ENCODE measurements around the gene GFER.
A peak's percentile ranks its signal among the peaks of the same experiment; 100 is the strongest.

DNA sequence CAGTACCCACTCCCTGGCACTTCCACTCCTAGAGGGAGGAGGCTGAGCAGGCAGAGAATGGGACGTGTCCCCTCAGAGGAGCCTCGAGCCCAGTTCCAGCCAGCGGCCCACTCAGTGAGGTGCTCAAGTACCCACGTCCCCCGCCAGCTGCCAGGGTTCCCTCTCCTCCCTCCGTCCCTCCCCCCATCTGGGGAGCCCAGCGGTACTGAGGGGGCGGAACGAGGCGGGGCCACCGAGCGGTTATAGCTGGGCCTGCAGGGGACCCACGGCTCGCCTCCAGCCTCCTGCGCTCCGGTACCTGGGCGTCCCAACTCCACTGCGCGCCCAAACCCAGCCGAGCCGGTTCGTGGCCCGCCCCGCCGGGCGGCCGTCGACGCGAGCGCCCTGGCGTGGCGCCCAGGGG lies 35.5 kb downstream of the GFER start, which contains the start of gene NPW:
- TF ChIP-seq YY1 (IDR thresholded peaks at IDR 0.05; ENCODE audit: low read depth): no peak
- TF ChIP-seq FOXM1 (IDR thresholded peaks at IDR 0.05; ENCODE audit: borderline replicate concordance, low read depth): no peak
- TF ChIP-seq EP300 (IDR thresholded peaks at IDR 0.05; ENCODE audit: borderline replicate concordance): no peak
- TF ChIP-seq, protein P1, sequence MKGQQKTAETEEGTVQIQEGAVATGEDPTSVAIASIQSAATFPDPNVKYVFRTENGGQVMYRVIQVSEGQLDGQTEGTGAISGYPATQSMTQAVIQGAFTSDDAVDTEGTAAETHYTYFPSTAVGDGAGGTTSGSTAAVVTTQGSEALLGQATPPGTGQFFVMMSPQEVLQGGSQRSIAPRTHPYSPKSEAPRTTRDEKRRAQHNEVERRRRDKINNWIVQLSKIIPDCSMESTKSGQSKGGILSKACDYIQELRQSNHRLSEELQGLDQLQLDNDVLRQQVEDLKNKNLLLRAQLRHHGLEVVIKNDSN (IDR thresholded peaks at IDR 0.05): no peak
- TF ChIP-seq, protein P2, sequence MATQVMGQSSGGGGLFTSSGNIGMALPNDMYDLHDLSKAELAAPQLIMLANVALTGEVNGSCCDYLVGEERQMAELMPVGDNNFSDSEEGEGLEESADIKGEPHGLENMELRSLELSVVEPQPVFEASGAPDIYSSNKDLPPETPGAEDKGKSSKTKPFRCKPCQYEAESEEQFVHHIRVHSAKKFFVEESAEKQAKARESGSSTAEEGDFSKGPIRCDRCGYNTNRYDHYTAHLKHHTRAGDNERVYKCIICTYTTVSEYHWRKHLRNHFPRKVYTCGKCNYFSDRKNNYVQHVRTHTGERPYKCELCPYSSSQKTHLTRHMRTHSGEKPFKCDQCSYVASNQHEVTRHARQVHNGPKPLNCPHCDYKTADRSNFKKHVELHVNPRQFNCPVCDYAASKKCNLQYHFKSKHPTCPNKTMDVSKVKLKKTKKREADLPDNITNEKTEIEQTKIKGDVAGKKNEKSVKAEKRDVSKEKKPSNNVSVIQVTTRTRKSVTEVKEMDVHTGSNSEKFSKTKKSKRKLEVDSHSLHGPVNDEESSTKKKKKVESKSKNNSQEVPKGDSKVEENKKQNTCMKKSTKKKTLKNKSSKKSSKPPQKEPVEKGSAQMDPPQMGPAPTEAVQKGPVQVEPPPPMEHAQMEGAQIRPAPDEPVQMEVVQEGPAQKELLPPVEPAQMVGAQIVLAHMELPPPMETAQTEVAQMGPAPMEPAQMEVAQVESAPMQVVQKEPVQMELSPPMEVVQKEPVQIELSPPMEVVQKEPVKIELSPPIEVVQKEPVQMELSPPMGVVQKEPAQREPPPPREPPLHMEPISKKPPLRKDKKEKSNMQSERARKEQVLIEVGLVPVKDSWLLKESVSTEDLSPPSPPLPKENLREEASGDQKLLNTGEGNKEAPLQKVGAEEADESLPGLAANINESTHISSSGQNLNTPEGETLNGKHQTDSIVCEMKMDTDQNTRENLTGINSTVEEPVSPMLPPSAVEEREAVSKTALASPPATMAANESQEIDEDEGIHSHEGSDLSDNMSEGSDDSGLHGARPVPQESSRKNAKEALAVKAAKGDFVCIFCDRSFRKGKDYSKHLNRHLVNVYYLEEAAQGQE (IDR thresholded peaks at IDR 0.05; ENCODE audit: low read depth): no peak
- TF ChIP-seq, protein P3, sequence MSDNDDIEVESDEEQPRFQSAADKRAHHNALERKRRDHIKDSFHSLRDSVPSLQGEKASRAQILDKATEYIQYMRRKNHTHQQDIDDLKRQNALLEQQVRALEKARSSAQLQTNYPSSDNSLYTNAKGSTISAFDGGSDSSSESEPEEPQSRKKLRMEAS (IDR thresholded peaks at IDR 0.05): no peak
- TF ChIP-seq CEBPB (IDR thresholded peaks at IDR 0.05): no peak
- no peak for TF ChIP-seq NFIC (IDR thresholded peaks at IDR 0.05)
- no peak for TF ChIP-seq RAD21 (IDR thresholded peaks at IDR 0.05; ENCODE audit: low read depth)
- no peak for TF ChIP-seq TAF1 (IDR thresholded peaks at IDR 0.05; ENCODE audit: low read depth)
- TF ChIP-seq ZBTB7A (IDR thresholded peaks at IDR 0.05; ENCODE audit: low read depth): 0 out of 2 replicates have a peak, but pooled peaks have one; percentile 20
- TF ChIP-seq TCF12 (IDR thresholded peaks at IDR 0.05; ENCODE audit: low read depth): no peak
- no peak for TF ChIP-seq TEAD4 (IDR thresholded peaks at IDR 0.05)

All from Ishikawa (cell line).